IMR-90 (cell line): ENCODE measurements around the gene KBTBD12. TPM values are rescaled to one million over a fixed set of nuclear protein-coding genes. Genes with fewer than 3 reads are reported as not detected.

Source experiments
- ATAC-seq: fragments of 200-7000 bp; cut with Tn5 transposase; 2 replicates; pipeline ENCODE4 v1.9.1; 2020; ENCODE audit warnings: low read depth, mild to moderate bottlenecking, moderate library complexity
- BruUV-seq: library from RNA; stranded (reverse); fragments of 400-500 nt; replicated peaks from 2 replicates; lab custom pipeline; 2021; lab: Mats Ljungman, UMichigan
- CTCF ChIA-PET: fragments of 300-600 bp; formaldehyde crosslinking; extraction: SDS; loops from one replicate; lab custom pipeline; 2021; ENCODE audit warnings: antibody characterized with exemption; lab: Yijun Ruan, JAX
- POLR2A ChIA-PET: fragments of 300-600 bp; sonication (Branson Sonifier 250); formaldehyde crosslinking; loops from one replicate; lab custom pipeline; 2022; ENCODE audit warnings: antibody characterized with exemption; ENCODE audit not compliant: unreplicated experiment; lab: Charles Lee
- DNase-seq: peaks from one replicate; pipeline ENCODE4 v3.0.0; 2013
- H2AFZ ChIP-seq: replicated peaks from 2 replicates; pipeline ENCODE3; 2013; ENCODE audit warnings: low read length, mild to moderate bottlenecking; ENCODE audit not compliant: poor library complexity
- H2AK5ac ChIP-seq: 2 replicates; pipeline ENCODE4 v1.6.1; 2013; ENCODE audit warnings: low read depth, low read length, inconsistent platforms
- H2AK9ac ChIP-seq: replicated peaks from 2 replicates; pipeline ENCODE3; 2013; ENCODE audit warnings: mild to moderate bottlenecking, low read depth, low read length, moderate library complexity; ENCODE audit not compliant: poor library complexity
- H2BK120ac ChIP-seq: 2 replicates; pipeline ENCODE4 v1.6.1; 2013; ENCODE audit warnings: low read depth, low read length, inconsistent platforms
- H2BK15ac ChIP-seq: 3 replicates; pipeline ENCODE4 v1.6.1; 2013; ENCODE audit warnings: low read depth, low read length, inconsistent platforms
- H2BK20ac ChIP-seq: 2 replicates; pipeline ENCODE4 v1.6.1; 2013; ENCODE audit warnings: low read depth, mild to moderate bottlenecking, inconsistent platforms, low read length, moderate library complexity
- H2BK5ac ChIP-seq: 2 replicates; pipeline ENCODE4 v1.6.1; 2013; ENCODE audit warnings: mild to moderate bottlenecking, low read depth, low read length, inconsistent platforms; ENCODE audit not compliant: poor library complexity, severe bottlenecking
- H3K14ac ChIP-seq: replicated peaks from 2 replicates; pipeline ENCODE4 v1.6.1; 2013; ENCODE audit warnings: low read depth, low read length, inconsistent platforms
- H3K18ac ChIP-seq: 2 replicates; pipeline ENCODE4 v1.6.1; 2013; ENCODE audit warnings: low read depth, low read length, control low read depth
- H3K23ac ChIP-seq: 2 replicates; pipeline ENCODE4 v1.6.1; 2013; ENCODE audit warnings: low read depth, low read length, inconsistent platforms
- H3K27ac ChIP-seq: 2 replicates; pipeline ENCODE4 v1.5.1; 2013; ENCODE audit warnings: mild to moderate bottlenecking, control low read depth, low read length; ENCODE audit not compliant: insufficient read depth
- H3K27me3 ChIP-seq: 2 replicates; pipeline ENCODE4 v1.6.1; 2013; ENCODE audit warnings: low read length; ENCODE audit not compliant: control insufficient read depth, insufficient read depth
- H3K36me3 ChIP-seq: 2 replicates; pipeline ENCODE4 v1.6.1; 2013; ENCODE audit warnings: low read length, mixed read lengths; ENCODE audit not compliant: control insufficient read depth, insufficient read depth
- H3K4ac ChIP-seq: 2 replicates; pipeline ENCODE4 v1.6.1; 2013; ENCODE audit warnings: low read depth, low read length, inconsistent platforms
- H3K4me1 ChIP-seq: 2 replicates; pipeline ENCODE4 v1.6.1; 2013; ENCODE audit warnings: low read length, mixed read lengths; ENCODE audit not compliant: control insufficient read depth, insufficient read depth
- H3K4me2 ChIP-seq: 2 replicates; pipeline ENCODE4 v1.6.1; 2013; ENCODE audit warnings: low read depth, mild to moderate bottlenecking, control low read depth, low read length, moderate library complexity
- H3K4me3 ChIP-seq: 2 replicates; pipeline ENCODE4 v1.5.1; 2013; ENCODE audit warnings: low read depth, mild to moderate bottlenecking, control low read depth, low read length, moderate library complexity; ENCODE audit not compliant: insufficient read depth
- H3K56ac ChIP-seq: 2 replicates; pipeline ENCODE4 v1.6.1; 2013; ENCODE audit warnings: low read length, inconsistent platforms; ENCODE audit not compliant: insufficient read depth; ENCODE audit errors: extremely low read depth
- H3K79me1 ChIP-seq, 2 experiments: 2 replicates each; pipeline ENCODE4 v1.6.1; 2013; ENCODE audit warnings: low read length in 2 of 2, inconsistent platforms in 1 of 2, low read depth in 1 of 2
- H3K9ac ChIP-seq: 2 replicates; pipeline ENCODE4 v1.6.1; 2013; ENCODE audit warnings: low read depth, low read length, control low read depth
- H3K9me1 ChIP-seq: 2 replicates; pipeline ENCODE4 v1.6.1; 2013; ENCODE audit warnings: low read length, inconsistent platforms; ENCODE audit not compliant: insufficient read depth
- H3K9me3 ChIP-seq: 2 replicates; pipeline ENCODE4 v1.6.1; 2013; ENCODE audit warnings: low read length; ENCODE audit not compliant: control insufficient read depth, insufficient read depth
- H4K20me1 ChIP-seq: 2 replicates; pipeline ENCODE4 v1.6.1; 2013; ENCODE audit warnings: low read length, inconsistent platforms; ENCODE audit not compliant: insufficient read depth
- H4K5ac ChIP-seq: 2 replicates; pipeline ENCODE4 v1.6.1; 2013; ENCODE audit warnings: mild to moderate bottlenecking, low read depth, low read length, control low read depth
- H4K8ac ChIP-seq, 2 experiments: 2 replicates each; pipeline ENCODE4 v1.6.1; 2013; ENCODE audit warnings: low read depth in 2 of 2, low read length in 2 of 2, control low read depth in 1 of 2, inconsistent platforms in 1 of 2
- H4K91ac ChIP-seq: 2 replicates; pipeline ENCODE4 v1.6.1; 2013; ENCODE audit warnings: low read depth, low read length, inconsistent platforms; ENCODE audit not compliant: insufficient read depth
- BHLHE40 ChIP-seq: fragments of 150-350 bp; IDR thresholded peaks from 2 replicates; pipeline ENCODE4 v1.6.1; 2016; ENCODE audit warnings: mild to moderate bottlenecking, low read depth, low read length
- CEBPB ChIP-seq: IDR thresholded peaks from 2 replicates; pipeline ENCODE4 v1.6.1; 2012; ENCODE audit warnings: low read depth, low read length, improper control_type of control experiment
- CHD1 ChIP-seq: IDR thresholded peaks from 2 replicates; pipeline ENCODE4 v1.6.1; 2012; ENCODE audit warnings: low read depth, low read length, improper control_type of control experiment
- FOS ChIP-seq: fragments of 150-350 bp; IDR thresholded peaks from 2 replicates; pipeline ENCODE4 v1.6.1; 2016; ENCODE audit warnings: low read depth, low read length
- MAFK ChIP-seq: IDR thresholded peaks from 2 replicates; pipeline ENCODE4 v1.6.1; 2012; ENCODE audit warnings: low read depth, low read length, improper control_type of control experiment
- MAZ ChIP-seq: IDR thresholded peaks from 2 replicates; pipeline ENCODE4 v1.6.1; 2012; ENCODE audit warnings: low read depth, mild to moderate bottlenecking, low read length, improper control_type of control experiment, moderate library complexity, borderline replicate concordance
- NFE2L2 ChIP-seq: fragments of 150-350 bp; IDR thresholded peaks from 2 replicates; pipeline ENCODE4 v1.6.1; 2016; ENCODE audit warnings: low read depth, mild to moderate bottlenecking, low read length
- POLR2A ChIP-seq: IDR thresholded peaks from 2 replicates; pipeline ENCODE4 v1.6.1; 2012; ENCODE audit warnings: mild to moderate bottlenecking, low read depth, low read length
- RAD21 ChIP-seq: IDR thresholded peaks from 2 replicates; pipeline ENCODE4 v1.6.1; 2012; ENCODE audit warnings: low read length, improper control_type of control experiment
- RCOR1 ChIP-seq: IDR thresholded peaks from 2 replicates; pipeline ENCODE4 v1.6.1; 2012; ENCODE audit warnings: mild to moderate bottlenecking, low read length, improper control_type of control experiment; ENCODE audit not compliant: insufficient replicate concordance
- RFX5 ChIP-seq: IDR thresholded peaks from 2 replicates; pipeline ENCODE4 v1.8.0; 2012; ENCODE audit warnings: low read depth, mild to moderate bottlenecking, low read length, moderate library complexity
- SMC3 ChIP-seq: fragments of 150-350 bp; IDR thresholded peaks from 2 replicates; pipeline ENCODE4 v1.6.1; 2016; ENCODE audit warnings: low read depth, mild to moderate bottlenecking, antibody characterized with exemption, low read length, moderate library complexity
- WGBS, 2 experiments: methylation state at CpG; one replicate each; pipeline versions ENCODE4 v1.1.5 to v1.1.7; 2013; ENCODE audit warnings: missing lambda C conversion rate in 2 of 2; ENCODE audit not compliant: insufficient read length in 1 of 2; ENCODE audit errors: extremely low coverage in 2 of 2; 5-methylcytosine and 5-hydroxymethylcytosine counted together
- dilution Hi-C: fragments of 300-500 bp; cut with HindIII; formaldehyde crosslinking; loops from one replicate; pipeline ENCODE4 v1.14.3; 2018; ENCODE audit warnings: low sequenced_read_pairs; ENCODE audit not compliant: unreplicated experiment
- in situ Hi-C: fragments of 300-500 bp; cut with MboI; formaldehyde crosslinking; loops from 3 replicates; pipeline ENCODE4 v1.14.3; 2019; ENCODE audit warnings: low sequenced_read_pairs, inconsistent platforms, mixed read lengths
- intact Hi-C: fragments of 100-400 bp; cut with micrococcal nuclease; formaldehyde crosslinking; loops from 2 replicates; pipeline ENCODE4 v1.10.0; 2022
- polyA plus RNA-seq, 3 experiments: library from polyadenylated mRNA; depleted of rRNA; stranded (reverse); fragments of >200 nt; gene quantifications; 2 replicates each; pipeline ENCODE4 v1.2.3, GENCODE V29; 2012; ENCODE audit warnings: low replicate concordance in 1 of 3
- total RNA-seq: library from RNA; depleted of rRNA; stranded (reverse); fragments of >200 nt; gene quantifications from 2 replicates; pipeline ENCODE4 v1.2.3, GENCODE V29; 2012
- TF ChIP-seq, protein P1 (sequence below): fragments of 150-350 bp; IDR thresholded peaks from 2 replicates; pipeline ENCODE4 v1.6.1; 2016; ENCODE audit warnings: low read depth, mild to moderate bottlenecking, low read length, moderate library complexity, borderline replicate concordance
- TF ChIP-seq, protein P2 (sequence below): conservative IDR thresholded peaks from 2 replicates; pipeline ENCODE4 v1.5.1; 2012; ENCODE audit warnings: mild to moderate bottlenecking, low read depth, low read length, improper control_type of control experiment
- TF ChIP-seq, protein P3 (sequence below): fragments of 150-350 bp; IDR thresholded peaks from 2 replicates; pipeline ENCODE4 v1.6.1; 2017; ENCODE audit warnings: mild to moderate bottlenecking, antibody characterized with exemption, low read length, low read depth

KBTBD12 gene
- total and polyA plus RNA-seq, 2 of the 4 experiments (the other 2 are of a cell fraction) = not detected

DNA sequence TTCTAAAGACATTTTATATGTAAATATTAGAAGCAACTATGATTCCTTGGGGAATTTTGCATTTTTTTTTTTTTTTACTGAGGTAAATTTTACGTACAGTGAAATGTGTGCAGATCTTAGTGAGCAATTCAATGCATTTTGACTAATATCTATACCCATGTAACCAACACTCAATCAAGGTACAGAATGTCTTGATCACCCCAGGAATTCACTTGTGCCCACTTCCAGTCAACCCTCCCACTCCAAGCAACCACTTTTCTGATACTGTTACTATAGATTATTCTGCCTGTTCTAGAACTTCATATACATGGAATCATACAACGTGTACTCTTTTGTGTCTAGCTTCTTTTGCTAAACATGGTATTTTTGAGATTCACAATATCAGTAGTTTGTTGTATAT, 47.6 kb upstream of the KBTBD12 start:
- Histone ChIP-seq H3K4me3 (no peak overlapping the region), H4K91ac (no peak overlapping the region), H4K20me1 (no peaks in the 10 kb centered on the region), H3K14ac (no peak overlapping the region), H3K36me3 (no peaks in the 10 kb centered on the region), H2BK15ac (no peak overlapping the region), H2BK120ac (no peak overlapping the region), H3K9me3 (no peaks in the 10 kb centered on the region), H3K18ac (no peak overlapping the region), H3K27me3 (peaks cover 26% of the 10 kb centered on the region), H2BK20ac (no peak overlapping the region), H4K5ac (no peak overlapping the region), H3K4me2 (no peak overlapping the region), H3K4ac (no peak overlapping the region), H2AK5ac (no peak overlapping the region), H2AFZ (no peak overlapping the region), H3K23ac (no peak overlapping the region), H3K79me1 (no peaks in the 10 kb centered on the region), H2BK5ac (no peak overlapping the region), H3K9ac (no peak overlapping the region), H3K4me1 (no peaks in the 10 kb centered on the region), H4K8ac (no peak overlapping the region), H2AK9ac (no peak overlapping the region), H3K9me1 (no peaks in the 10 kb centered on the region), H3K27ac (no peak overlapping the region), H3K56ac (no peak overlapping the region)
- no peak for DNase-seq
- WGBS, 2 experiments = no CpG with 5 or more reads among the region's 2 CpGs
- intact Hi-C loops = no loop called here
- POLR2A ChIA-PET = no interaction called here
- BruUV-seq = no TSS peak
- TF ChIP-seq, protein P1, sequence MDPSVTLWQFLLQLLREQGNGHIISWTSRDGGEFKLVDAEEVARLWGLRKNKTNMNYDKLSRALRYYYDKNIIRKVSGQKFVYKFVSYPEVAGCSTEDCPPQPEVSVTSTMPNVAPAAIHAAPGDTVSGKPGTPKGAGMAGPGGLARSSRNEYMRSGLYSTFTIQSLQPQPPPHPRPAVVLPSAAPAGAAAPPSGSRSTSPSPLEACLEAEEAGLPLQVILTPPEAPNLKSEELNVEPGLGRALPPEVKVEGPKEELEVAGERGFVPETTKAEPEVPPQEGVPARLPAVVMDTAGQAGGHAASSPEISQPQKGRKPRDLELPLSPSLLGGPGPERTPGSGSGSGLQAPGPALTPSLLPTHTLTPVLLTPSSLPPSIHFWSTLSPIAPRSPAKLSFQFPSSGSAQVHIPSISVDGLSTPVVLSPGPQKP = no peak
- no peak for TF ChIP-seq SMC3
- no peak for TF ChIP-seq FOS
- TF ChIP-seq CEBPB = no peak
- TF ChIP-seq, protein P2, sequence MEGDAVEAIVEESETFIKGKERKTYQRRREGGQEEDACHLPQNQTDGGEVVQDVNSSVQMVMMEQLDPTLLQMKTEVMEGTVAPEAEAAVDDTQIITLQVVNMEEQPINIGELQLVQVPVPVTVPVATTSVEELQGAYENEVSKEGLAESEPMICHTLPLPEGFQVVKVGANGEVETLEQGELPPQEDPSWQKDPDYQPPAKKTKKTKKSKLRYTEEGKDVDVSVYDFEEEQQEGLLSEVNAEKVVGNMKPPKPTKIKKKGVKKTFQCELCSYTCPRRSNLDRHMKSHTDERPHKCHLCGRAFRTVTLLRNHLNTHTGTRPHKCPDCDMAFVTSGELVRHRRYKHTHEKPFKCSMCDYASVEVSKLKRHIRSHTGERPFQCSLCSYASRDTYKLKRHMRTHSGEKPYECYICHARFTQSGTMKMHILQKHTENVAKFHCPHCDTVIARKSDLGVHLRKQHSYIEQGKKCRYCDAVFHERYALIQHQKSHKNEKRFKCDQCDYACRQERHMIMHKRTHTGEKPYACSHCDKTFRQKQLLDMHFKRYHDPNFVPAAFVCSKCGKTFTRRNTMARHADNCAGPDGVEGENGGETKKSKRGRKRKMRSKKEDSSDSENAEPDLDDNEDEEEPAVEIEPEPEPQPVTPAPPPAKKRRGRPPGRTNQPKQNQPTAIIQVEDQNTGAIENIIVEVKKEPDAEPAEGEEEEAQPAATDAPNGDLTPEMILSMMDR = no peak
- no peak for TF ChIP-seq RAD21
- no peak for TF ChIP-seq RCOR1
- TF ChIP-seq RFX5 = no peak
- no peak for TF ChIP-seq NFE2L2
- TF ChIP-seq, protein P3, sequence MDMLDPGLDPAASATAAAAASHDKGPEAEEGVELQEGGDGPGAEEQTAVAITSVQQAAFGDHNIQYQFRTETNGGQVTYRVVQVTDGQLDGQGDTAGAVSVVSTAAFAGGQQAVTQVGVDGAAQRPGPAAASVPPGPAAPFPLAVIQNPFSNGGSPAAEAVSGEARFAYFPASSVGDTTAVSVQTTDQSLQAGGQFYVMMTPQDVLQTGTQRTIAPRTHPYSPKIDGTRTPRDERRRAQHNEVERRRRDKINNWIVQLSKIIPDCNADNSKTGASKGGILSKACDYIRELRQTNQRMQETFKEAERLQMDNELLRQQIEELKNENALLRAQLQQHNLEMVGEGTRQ = no peak
- TF ChIP-seq MAFK = no peak
- TF ChIP-seq CHD1 = no peak
- TF ChIP-seq POLR2A = no peak
- no peak for TF ChIP-seq BHLHE40
- no peak for TF ChIP-seq MAZ
- dilution Hi-C loops = no loop called here
- ATAC-seq = no peak
- CTCF ChIA-PET = interaction anchor here (0.8 kb wide), 1 partner anchor 15 kb away, joined by 4 read pairs; no protein-coding TSS in a partner anchor
- in situ Hi-C loops = no loop called here
